Activated T-cell treated with anti-CD3 and anti-CD28 coated beads, Interleukin-2, amount 50 U/mL, for 72 hours (primary cell): ENCODE results near the gene MAIP1. TPM values are rescaled to one million over a fixed set of nuclear protein-coding genes. Genes with fewer than 3 reads are reported as not detected.

Experiments used
- ATAC-seq, 2 donors: fragments of 150-1000 bp; cut with Tn5 transposase; replicated peaks in 1 of 2; 2 replicates each; pipeline ENCODE4 v1.10.0; 2021; ENCODE audit warnings: moderate library complexity in 2 of 2, mild to moderate bottlenecking in 1 of 2
- DNase-seq, 2 donors: peaks; one replicate each; pipeline ENCODE4 v3.0.0; 2021 to 2022; ENCODE audit warnings: mixed read lengths in 1 of 2
- H3K27ac Mint-ChIP-seq: one replicate; pipeline ENCODE4 v1.8.0; 2022; ENCODE audit warnings: mild to moderate bottlenecking, moderate library complexity, mixed read lengths
- H3K27me3 Mint-ChIP-seq: one replicate; pipeline ENCODE4 v1.8.0; 2022; ENCODE audit warnings: low read depth, mixed read lengths
- H3K36me3 Mint-ChIP-seq, 2 donors: one replicate each; pipeline ENCODE4 v1.8.0; 2022; ENCODE audit warnings: mixed read lengths in 2 of 2, mild to moderate bottlenecking in 1 of 2; ENCODE audit not compliant: insufficient read depth in 2 of 2
- H3K4me1 Mint-ChIP-seq: one replicate; pipeline ENCODE4 v1.8.0; 2022; ENCODE audit warnings: low read depth, mixed read lengths
- H3K4me3 Mint-ChIP-seq, 2 donors: one replicate each; pipeline ENCODE4 v1.8.0; 2022; ENCODE audit warnings: mild to moderate bottlenecking in 2 of 2, mixed read lengths in 2 of 2, moderate library complexity in 2 of 2
- H3K9me3 Mint-ChIP-seq, 2 donors: one replicate each; pipeline ENCODE4 v1.8.0; 2022; ENCODE audit warnings: mixed read lengths in 2 of 2
- total RNA-seq, 2 donors: library from RNA; stranded (reverse); gene quantifications; one replicate each; pipeline ENCODE4 v1.2.3, GENCODE V29; 2022

The MAIP1 gene
- total RNA-seq, 2 donors from 2014 or later: 30.4 to 34.6 TPM

DNA sequence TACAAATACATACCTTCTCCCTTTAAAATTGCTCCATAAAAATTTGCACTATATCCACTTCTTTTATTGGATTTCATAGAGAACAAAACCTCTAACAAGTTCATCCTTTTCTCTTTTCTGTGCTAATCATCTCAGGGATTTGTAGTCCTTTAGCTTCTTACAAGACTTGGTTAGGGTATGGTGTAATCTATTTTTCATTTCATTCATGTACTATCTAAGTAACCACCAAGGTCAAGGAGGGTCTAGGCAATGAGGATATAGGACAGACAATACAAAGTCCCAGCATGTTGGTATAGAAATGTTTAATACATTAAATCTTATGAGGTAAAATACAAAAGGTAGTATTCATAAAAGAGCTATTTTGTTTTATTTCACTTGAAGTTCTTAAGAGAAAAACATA, 26.8 kb upstream of the MAIP1 start:
- no peak overlapping the region for H3K4me3 Mint-ChIP-seq
- H3K9me3 Mint-ChIP-seq: no peaks in the 10 kb centered on the region
- DNase-seq (no peak), ATAC-seq (no peak)
- H3K27ac Mint-ChIP-seq: peak overlapping the region; percentile 93
- peaks cover 4 to 16% of the 10 kb centered on the region in 2 donors for H3K36me3 Mint-ChIP-seq
- H3K4me1 Mint-ChIP-seq: peaks cover 8% of the 10 kb centered on the region
- H3K27me3 Mint-ChIP-seq: no peaks in the 10 kb centered on the region

DNA sequence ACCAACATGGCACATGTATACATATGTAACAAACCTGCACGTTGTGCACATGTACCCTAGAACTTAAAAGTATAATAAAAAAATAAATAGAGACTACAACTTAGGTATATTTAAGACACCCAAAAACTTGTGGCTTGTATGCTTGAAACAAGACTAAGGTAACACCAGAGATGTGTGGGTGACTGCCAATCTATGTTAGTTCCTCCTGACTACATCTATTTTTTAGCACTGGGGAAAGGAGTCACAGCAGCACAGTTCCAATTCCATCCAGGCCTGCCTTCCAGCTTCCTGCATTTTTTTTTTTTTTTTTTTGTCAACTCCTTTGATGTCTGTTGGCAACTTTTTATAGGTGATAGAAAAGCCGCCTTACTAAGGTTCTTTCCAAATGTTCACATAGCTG, 26.1 kb upstream of the MAIP1 start:
- peaks cover 4 to 16% of the 10 kb centered on the region in 2 donors for H3K36me3 Mint-ChIP-seq
- H3K9me3 Mint-ChIP-seq: no peaks in the 10 kb centered on the region
- no peak for DNase-seq
- no peak overlapping the region for H3K4me3 Mint-ChIP-seq
- ATAC-seq: no peak
- no peaks in the 10 kb centered on the region for H3K27me3 Mint-ChIP-seq
- no peak overlapping the region for H3K27ac Mint-ChIP-seq
- H3K4me1 Mint-ChIP-seq: peaks cover 2% of the 10 kb centered on the region

DNA sequence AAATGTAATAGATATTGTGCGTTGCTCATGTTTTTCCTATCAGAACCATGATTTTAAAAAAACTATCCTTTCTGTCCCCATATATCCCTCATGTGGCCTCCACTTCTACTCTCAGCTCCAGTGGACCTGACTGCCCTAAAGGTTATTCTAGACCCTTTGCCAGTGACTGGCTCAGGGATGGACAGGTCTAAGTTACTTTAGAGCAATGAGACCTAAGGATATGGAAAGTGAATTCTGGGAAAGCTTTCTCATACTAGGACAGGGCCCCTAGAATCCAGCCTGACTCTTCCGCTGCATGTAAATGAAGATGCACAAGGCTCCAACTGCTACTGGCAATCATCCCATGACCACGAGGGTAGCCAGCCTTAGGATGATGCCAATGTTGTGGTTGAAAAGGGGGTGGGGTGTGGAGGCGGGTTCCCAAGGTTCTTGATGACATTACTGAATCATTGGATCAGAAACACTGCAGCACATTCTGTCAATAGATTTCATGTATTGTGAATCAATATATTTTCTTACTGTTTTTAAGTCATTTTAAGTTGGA, 23.0 kb upstream of the MAIP1 start:
- no peak for DNase-seq
- Mint-ChIP-seq H3K4me1 (no peaks in the 10 kb centered on the region), H3K9me3 (no peaks in the 10 kb centered on the region), H3K4me3 (no peak overlapping the region), H3K27me3 (no peaks in the 10 kb centered on the region), H3K27ac (no peak overlapping the region), H3K36me3 (peaks cover 0 to 12% of the 10 kb centered on the region in 2 donors)
- no peak for ATAC-seq

DNA sequence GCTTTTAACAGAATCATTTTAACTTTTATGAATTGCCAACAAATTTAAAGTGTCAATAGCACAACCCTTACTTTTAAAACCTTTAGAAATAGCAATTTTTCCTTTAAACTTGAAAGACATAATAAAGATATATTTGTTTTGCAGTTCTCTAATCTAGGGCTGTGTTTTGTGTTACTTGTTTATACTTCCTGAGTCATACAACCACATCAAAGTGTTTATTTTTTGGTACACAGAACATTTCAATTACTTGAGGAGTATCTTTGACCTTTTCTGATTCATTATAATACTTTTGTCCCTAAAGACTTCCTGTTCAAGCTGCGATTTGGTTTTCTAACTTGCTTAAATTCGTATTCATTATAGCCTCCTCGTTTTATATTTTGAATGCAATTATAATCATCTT, 21.9 kb upstream of the MAIP1 start:
- no peak for ATAC-seq
- H3K27me3 Mint-ChIP-seq: no peaks in the 10 kb centered on the region
- H3K4me1 Mint-ChIP-seq: no peaks in the 10 kb centered on the region
- peaks cover 0 to 12% of the 10 kb centered on the region in 2 donors for H3K36me3 Mint-ChIP-seq
- H3K4me3 Mint-ChIP-seq: no peak overlapping the region
- no peak overlapping the region for H3K27ac Mint-ChIP-seq
- no peaks in the 10 kb centered on the region for H3K9me3 Mint-ChIP-seq
- DNase-seq: no peak

DNA sequence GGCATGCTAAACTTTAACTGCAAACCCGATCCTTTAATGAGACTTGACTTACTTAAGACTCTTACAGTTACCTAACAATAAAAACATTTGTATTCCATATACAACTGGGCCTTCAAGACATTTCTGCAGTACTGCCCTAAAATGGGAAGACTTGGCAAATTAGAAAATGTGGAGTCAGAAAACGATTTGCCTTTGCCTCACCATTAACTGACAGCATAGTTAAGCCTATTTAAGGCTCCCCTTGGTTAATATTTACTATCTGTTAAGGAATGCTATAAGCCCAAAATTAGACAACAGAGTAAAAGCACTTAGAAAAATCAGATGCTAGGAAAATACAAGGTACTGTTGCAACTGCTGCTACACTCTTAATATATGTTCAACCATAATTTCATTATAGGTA, 18.8 kb upstream of the MAIP1 start:
- Mint-ChIP-seq H3K4me3 (no peak overlapping the region), H3K27me3 (no peaks in the 10 kb centered on the region), H3K9me3 (no peaks in the 10 kb centered on the region), H3K36me3 (peaks cover 0 to 9% of the 10 kb centered on the region in 2 donors), H3K4me1 (no peaks in the 10 kb centered on the region), H3K27ac (no peak overlapping the region)
- DNase-seq: no peak
- ATAC-seq: no peak

DNA sequence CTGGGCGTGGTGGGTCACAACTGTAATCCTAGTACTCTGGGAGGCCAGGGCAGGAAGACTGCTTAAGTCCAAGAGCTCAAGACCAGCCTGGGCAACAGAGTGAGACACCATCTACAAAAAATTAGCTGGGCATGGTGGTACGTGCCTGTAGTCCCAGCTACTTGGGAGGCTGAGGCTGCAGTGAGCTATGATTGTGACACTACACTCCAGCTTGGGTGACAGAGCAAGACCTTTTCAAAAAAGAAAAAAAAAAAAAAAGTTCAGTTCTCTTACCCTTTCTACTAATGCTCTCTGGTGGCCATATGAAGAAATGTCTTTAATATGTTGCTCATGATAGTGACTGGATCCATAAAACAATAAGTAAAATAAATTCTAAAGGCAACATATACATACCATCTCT, 15.0 kb upstream of the MAIP1 start:
- no peak overlapping the region for H3K27ac Mint-ChIP-seq
- H3K4me1 Mint-ChIP-seq: peaks cover 13% of the 10 kb centered on the region
- no peak for DNase-seq
- ATAC-seq: peak; percentile 48 to 50
- H3K36me3 Mint-ChIP-seq: peaks cover 0 to 6% of the 10 kb centered on the region in 2 donors
- no peak overlapping the region for H3K4me3 Mint-ChIP-seq
- no peaks in the 10 kb centered on the region for H3K9me3 Mint-ChIP-seq
- no peaks in the 10 kb centered on the region for H3K27me3 Mint-ChIP-seq

DNA sequence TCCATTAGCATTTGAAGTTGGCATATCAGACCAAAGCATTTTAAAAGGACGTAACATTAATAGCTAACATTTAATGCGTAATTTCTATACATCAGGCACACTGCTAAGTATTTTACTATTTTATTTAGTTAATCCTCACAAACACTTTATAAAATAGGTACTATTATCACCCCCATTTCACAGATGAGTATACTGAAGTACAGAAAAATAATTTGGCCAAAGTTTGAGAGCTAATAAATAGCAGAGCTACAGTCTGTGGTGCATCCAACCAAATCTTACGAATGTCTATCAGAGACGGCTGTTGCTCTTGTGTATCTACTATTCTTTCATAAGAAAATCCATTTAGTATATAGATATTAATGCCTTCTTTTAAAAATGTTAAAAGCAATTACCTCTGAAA, 12.0 kb upstream of the MAIP1 start:
- Mint-ChIP-seq H3K36me3 (peaks cover 0 to 9% of the 10 kb centered on the region in 2 donors), H3K9me3 (no peaks in the 10 kb centered on the region), H3K4me1 (peaks cover 13% of the 10 kb centered on the region), H3K27ac (peak overlapping the region; percentile 67), H3K4me3 (no peak overlapping the region), H3K27me3 (no peaks in the 10 kb centered on the region)
- ATAC-seq (no peak), DNase-seq (no peak)

DNA sequence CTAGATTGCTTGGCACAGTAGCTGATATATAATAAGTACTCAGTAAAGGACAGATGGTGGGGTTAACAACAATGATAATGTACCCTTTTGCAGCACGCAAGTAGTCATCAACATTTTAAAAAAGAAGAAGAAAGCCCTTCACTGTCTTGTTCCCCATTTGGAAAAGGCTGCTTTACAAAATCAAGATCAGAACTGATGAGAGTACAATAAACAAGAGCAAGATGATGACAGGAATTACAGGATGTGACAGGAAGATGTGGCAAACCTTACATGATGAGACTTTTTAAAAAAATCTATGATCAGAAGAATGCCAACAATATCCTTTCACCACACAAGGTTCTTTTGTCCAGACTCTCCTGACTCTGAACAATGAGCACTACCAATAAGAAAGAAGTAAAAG, 9.2 kb upstream of the MAIP1 start:
- Mint-ChIP-seq H3K27ac (no peak overlapping the region), H3K4me1 (peaks cover 20% of the 10 kb centered on the region), H3K4me3 (no peak overlapping the region), H3K9me3 (no peaks in the 10 kb centered on the region), H3K36me3 (peaks cover 0 to 10% of the 10 kb centered on the region in 2 donors), H3K27me3 (no peaks in the 10 kb centered on the region)
- DNase-seq: no peak
- ATAC-seq: no peak

DNA sequence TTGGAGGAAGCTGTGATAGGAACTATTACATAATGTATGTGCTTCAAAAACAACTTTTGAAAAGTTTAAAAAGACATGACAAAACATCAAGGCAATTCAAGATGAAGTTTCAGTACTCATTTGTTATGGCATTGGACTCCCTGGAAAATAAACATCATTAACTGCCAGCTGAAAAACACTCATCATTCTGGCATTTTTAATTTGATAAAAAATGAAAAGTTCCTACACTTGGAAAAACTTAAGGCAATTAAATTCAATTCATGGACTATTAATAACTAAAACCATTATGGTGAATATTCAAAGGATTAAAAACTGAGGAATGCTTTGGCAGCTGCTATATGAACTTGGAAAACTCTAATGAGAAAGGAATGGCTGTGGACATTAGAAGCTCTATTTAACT, 8.5 kb upstream of the MAIP1 start:
- Mint-ChIP-seq H3K4me3 (no peak overlapping the region), H3K36me3 (peaks cover 0 to 10% of the 10 kb centered on the region in 2 donors), H3K4me1 (peaks cover 23% of the 10 kb centered on the region), H3K27me3 (no peaks in the 10 kb centered on the region), H3K27ac (peak overlapping the region; percentile 77), H3K9me3 (no peaks in the 10 kb centered on the region)
- DNase-seq: no peak
- no peak for ATAC-seq

DNA sequence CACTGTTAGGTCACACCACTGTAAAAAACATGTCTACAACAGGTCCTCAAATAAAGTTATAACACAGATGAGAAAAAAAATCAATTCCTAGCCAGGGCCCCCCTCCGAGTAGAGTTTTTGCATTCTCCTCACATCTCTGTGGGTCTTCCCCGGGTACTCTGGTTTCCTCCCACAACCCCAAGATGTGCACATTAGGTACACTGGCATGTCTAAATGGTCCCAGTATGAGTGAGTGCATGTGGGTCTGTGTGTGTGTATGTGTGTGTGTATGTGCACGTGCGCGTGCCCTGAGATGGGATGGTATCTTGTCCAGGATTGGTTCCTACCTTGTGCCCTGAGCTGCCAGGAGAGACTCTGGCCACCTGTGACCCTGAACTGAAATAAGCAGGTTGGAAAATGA, 5.0 kb upstream of the MAIP1 start:
- Mint-ChIP-seq H3K36me3 (peaks cover 0 to 9% of the 10 kb centered on the region in 2 donors), H3K4me3 (peak overlapping the region in 1 of 2 donors; percentile 26), H3K27me3 (no peaks in the 10 kb centered on the region), H3K9me3 (no peaks in the 10 kb centered on the region), H3K27ac (peak overlapping the region; percentile 35), H3K4me1 (peaks cover 46% of the 10 kb centered on the region)
- peak in 1 of 2 donors; percentile 14 for ATAC-seq
- no peak for DNase-seq

DNA sequence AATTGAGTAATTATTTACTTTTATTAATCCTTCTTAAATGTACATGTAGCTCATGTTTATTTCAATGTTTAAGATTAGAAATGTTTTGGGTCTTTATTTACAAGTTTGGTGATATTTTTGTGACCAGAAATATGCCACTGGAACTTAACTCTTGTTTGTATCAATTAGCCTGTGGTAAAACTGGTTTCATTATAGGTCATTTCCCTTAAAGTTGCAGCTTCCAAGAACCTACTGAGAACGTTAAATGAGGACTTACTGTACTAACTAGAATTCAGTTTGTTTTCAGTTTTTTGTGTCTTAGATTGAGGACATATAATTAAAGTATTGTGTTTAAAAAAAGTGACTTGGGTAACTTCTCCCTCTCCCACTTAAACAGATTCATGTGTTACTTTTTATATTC, 4.4 kb upstream of the MAIP1 start:
- Mint-ChIP-seq H3K4me1 (peaks cover 46% of the 10 kb centered on the region), H3K9me3 (no peaks in the 10 kb centered on the region), H3K27ac (peak overlapping the region; percentile 35), H3K4me3 (no peak overlapping the region), H3K36me3 (peaks cover 0 to 9% of the 10 kb centered on the region in 2 donors), H3K27me3 (no peaks in the 10 kb centered on the region)
- no peak for ATAC-seq
- no peak for DNase-seq

DNA sequence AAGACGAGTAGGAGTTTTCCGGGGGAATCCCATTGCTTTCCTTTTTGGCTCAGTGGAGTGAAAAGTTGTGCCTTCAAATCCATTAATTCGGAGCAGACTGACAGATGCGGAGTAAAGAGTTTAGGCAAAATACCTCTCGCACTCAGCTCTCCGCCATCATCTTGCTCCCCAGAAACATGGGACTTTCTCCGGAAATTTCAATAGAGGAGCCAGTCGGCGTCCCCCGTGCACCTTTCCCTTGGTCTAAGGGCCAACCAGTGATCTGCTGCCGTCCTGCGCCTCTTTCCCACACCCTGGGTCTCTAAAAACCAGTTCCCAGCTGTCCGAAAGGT, 409 bp upstream of the MAIP1 start:
- Mint-ChIP-seq H3K27me3 (no peaks in the 10 kb centered on the region), H3K4me3 (peak overlapping the region; percentile 99 to 100), H3K9me3 (no peaks in the 10 kb centered on the region), H3K27ac (peak overlapping the region; percentile 96), H3K4me1 (peaks cover 70% of the 10 kb centered on the region), H3K36me3 (peaks cover 0 to 5% of the 10 kb centered on the region in 2 donors)
- ATAC-seq (peak; percentile 44 to 48), DNase-seq (no peak)

DNA sequence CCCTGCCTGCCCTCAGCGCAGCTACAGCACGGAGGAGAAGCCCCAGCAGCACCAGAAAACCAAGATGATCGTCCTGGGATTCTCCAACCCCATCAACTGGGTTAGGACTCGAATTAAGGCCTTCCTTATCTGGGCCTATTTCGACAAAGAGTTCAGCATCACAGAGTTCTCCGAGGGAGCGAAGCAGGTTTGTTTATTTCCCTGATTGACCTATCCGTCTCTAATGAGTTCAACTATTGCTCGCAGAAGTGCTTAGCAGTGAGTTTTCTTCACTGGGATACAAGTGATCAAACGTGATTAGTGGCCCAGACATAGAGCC, 639 bp downstream of the MAIP1 start:
- Mint-ChIP-seq H3K9me3 (no peaks in the 10 kb centered on the region), H3K4me1 (peaks cover 63% of the 10 kb centered on the region), H3K27ac (peak overlapping the region; percentile 96), H3K27me3 (no peaks in the 10 kb centered on the region), H3K4me3 (peak overlapping the region; percentile 99 to 100), H3K36me3 (peaks cover 0 to 5% of the 10 kb centered on the region in 2 donors)
- ATAC-seq (no peak), DNase-seq (no peak)

DNA sequence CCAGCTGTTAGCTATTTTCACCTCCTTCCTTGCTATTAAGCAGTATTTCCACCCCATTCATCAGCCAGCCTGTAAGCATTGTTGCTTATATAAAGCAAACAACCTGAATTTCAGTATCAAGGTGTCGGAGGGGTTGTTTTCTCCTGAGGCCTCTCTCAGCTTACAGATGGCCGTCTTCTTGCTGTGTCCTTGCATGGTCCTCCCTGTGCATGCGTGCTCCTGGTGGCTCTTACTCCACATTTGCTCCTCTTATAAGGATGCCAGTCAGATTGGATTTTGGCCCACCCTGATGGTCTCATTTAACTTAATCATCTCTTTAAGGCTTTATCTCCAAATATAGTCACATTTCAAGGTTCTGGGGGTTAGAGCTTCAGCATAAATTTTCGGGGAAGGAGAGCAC, 2.6 kb downstream of the MAIP1 start:
- Mint-ChIP-seq H3K4me3 (peak overlapping the region; percentile 0 to 2), H3K4me1 (peaks cover 55% of the 10 kb centered on the region), H3K27me3 (no peaks in the 10 kb centered on the region), H3K36me3 (peaks cover 6 to 11% of the 10 kb centered on the region in 2 donors), H3K27ac (peak overlapping the region; percentile 5), H3K9me3 (no peaks in the 10 kb centered on the region)
- DNase-seq (no peak), ATAC-seq (no peak)
